ENCODE data around the gene PSMD7. TPM values are rescaled to one million over a fixed set of nuclear protein-coding genes. Genes with fewer than 3 reads are reported as not detected.

Gene PSMD7
- total RNA-seq, 1 donor from 2014 or later, result 90.8 TPM

- no peaks in the 10 kb centered on the region for H3K36me3 ChIP-seq (ENCODE audit: insufficient read depth, low read length)
Observed at GRCh38 chr16:74249846-74250245, 46.8 kb upstream of the PSMD7 start.

GRCh38 chr16:74252329-74252728 is 44.3 kb upstream of the PSMD7 start:
- H3K4me2 ChIP-seq (ENCODE audit: low read length), result no peak overlapping the region
- FAIRE-seq (no peak), DNase-seq (ENCODE audit: low read depth) (no peak)
- no peak overlapping the region for H3K9ac ChIP-seq (ENCODE audit: low read length)
- H4K20me1 ChIP-seq (ENCODE audit: insufficient read depth, low read length), result no peaks in the 10 kb centered on the region
- no peaks in the 10 kb centered on the region for H3K79me2 ChIP-seq (ENCODE audit: insufficient read depth, low read length)
- Mint-ChIP-seq H3K4me3 (ENCODE audit: unreplicated experiment) (no peak overlapping the region), H3K27me3 (ENCODE audit: low read depth, unreplicated experiment) (peaks cover 4% of the 10 kb centered on the region), H3K4me1 (ENCODE audit: low read depth, unreplicated experiment) (no peaks in the 10 kb centered on the region), H3K27ac (ENCODE audit: unreplicated experiment) (no peak overlapping the region), H3K9me3 (ENCODE audit: unreplicated experiment) (peaks cover 2% of the 10 kb centered on the region), H3K36me3 (ENCODE audit: low read depth, unreplicated experiment) (no peaks in the 10 kb centered on the region)
- no peaks in the 10 kb centered on the region for H3K9me3 ChIP-seq (ENCODE audit: insufficient read depth, low read depth, low read length)
- no peak for TF ChIP-seq CTCF (IDR thresholded peaks at IDR 0.05; ENCODE audit: insufficient read depth, low read depth, low read length)
- no peaks in the 10 kb centered on the region for H3K27me3 ChIP-seq (ENCODE audit: insufficient read depth, low read length)
- H3K36me3 ChIP-seq (ENCODE audit: insufficient read depth, low read length), result no peaks in the 10 kb centered on the region
- H3K27ac ChIP-seq (ENCODE audit: low read depth, low read length), result no peak overlapping the region
- no peak overlapping the region for H3K4me3 ChIP-seq (ENCODE audit: insufficient read depth, low read depth, low read length)
- H2AFZ ChIP-seq (ENCODE audit: low read depth, low read length), result no peak overlapping the region
- H3K4me1 ChIP-seq (ENCODE audit: insufficient read depth, low read length), result no peaks in the 10 kb centered on the region

More at GRCh38 chr16:74249846-74250245, 46.8 kb upstream of the PSMD7 start:
- H3K9me3 ChIP-seq (ENCODE audit: insufficient read depth, low read depth, low read length), result no peaks in the 10 kb centered on the region
- H3K4me3 ChIP-seq (ENCODE audit: insufficient read depth, low read depth, low read length), result no peak overlapping the region
- H3K36me3 Mint-ChIP-seq (ENCODE audit: low read depth, unreplicated experiment), result no peaks in the 10 kb centered on the region
- DNase-seq (ENCODE audit: low read depth) (no peak), FAIRE-seq (no peak)
- no peaks in the 10 kb centered on the region for H3K79me2 ChIP-seq (ENCODE audit: insufficient read depth, low read length)
- peaks cover 4% of the 10 kb centered on the region for H3K9me3 Mint-ChIP-seq (ENCODE audit: unreplicated experiment)
- H3K27me3 ChIP-seq (ENCODE audit: insufficient read depth, low read length), result no peaks in the 10 kb centered on the region
- H3K4me1 ChIP-seq (ENCODE audit: insufficient read depth, low read length), result no peaks in the 10 kb centered on the region
- TF ChIP-seq EZH2 (IDR thresholded peaks at IDR 0.05; ENCODE audit: insufficient read depth, low read length), result no peak
- no peak for TF ChIP-seq CTCF (IDR thresholded peaks at IDR 0.05; ENCODE audit: insufficient read depth, low read depth, low read length)
- H3K4me1 Mint-ChIP-seq (ENCODE audit: low read depth, unreplicated experiment), result no peaks in the 10 kb centered on the region
- H2AFZ ChIP-seq (ENCODE audit: low read depth, low read length), result no peak overlapping the region
- no peak overlapping the region for H3K4me2 ChIP-seq (ENCODE audit: low read length)
- no peak overlapping the region for H3K4me3 Mint-ChIP-seq (ENCODE audit: unreplicated experiment)
- no peaks in the 10 kb centered on the region for H4K20me1 ChIP-seq (ENCODE audit: insufficient read depth, low read length)
- H3K27me3 Mint-ChIP-seq (ENCODE audit: low read depth, unreplicated experiment), result peaks cover 1% of the 10 kb centered on the region
- no peak overlapping the region for H3K9ac ChIP-seq (ENCODE audit: low read length)
- H3K27ac Mint-ChIP-seq (ENCODE audit: unreplicated experiment), result no peak overlapping the region
- H3K27ac ChIP-seq (ENCODE audit: low read depth, low read length), result no peak overlapping the region

DNA sequence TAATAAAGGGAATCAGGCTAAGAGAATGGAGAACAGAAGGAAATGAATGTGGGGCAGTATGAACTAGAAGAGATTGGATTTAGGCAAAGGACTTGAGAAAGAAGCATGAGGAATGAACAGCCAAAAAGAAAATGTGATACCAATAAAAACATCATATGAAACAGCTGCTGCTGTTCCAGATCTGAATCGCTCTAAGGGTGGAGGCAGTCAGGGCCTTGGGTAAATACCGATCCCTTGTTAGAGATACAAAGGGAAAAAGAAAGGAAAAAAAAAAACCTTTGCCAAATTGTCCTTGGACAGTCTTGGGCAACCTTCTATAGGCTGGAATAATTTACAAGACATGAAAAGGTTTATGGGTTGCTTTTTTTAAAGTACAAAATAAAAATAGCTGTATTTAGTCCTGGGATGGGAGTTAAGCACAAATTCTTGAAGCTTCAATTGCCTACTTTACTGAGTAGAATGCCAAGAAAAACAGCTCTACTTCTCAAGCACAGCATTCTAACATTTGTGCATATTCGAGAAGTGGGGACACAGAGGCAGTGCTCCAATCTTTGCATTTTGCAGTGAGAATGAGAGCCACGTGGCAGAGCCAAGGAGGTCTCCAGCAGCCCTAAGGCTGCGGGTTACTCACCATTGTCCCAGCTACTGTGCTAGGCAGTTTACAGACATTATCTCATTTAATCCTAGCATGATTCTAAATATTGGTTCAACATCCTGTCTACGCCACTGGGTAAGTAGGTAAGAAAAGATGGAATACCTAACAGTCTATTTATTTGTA is 43.3 kb upstream of the PSMD7 start:
- no peak for TF ChIP-seq CTCF (IDR thresholded peaks at IDR 0.05; ENCODE audit: insufficient read depth, low read depth, low read length)
- no peak for TF ChIP-seq EZH2 (IDR thresholded peaks at IDR 0.05; ENCODE audit: insufficient read depth, low read length)
- no peak overlapping the region for H2AFZ ChIP-seq (ENCODE audit: low read depth, low read length)
- no peaks in the 10 kb centered on the region for H3K4me1 ChIP-seq (ENCODE audit: insufficient read depth, low read length)
- H3K4me2 ChIP-seq (ENCODE audit: low read length), result no peak overlapping the region
- no peaks in the 10 kb centered on the region for H3K79me2 ChIP-seq (ENCODE audit: insufficient read depth, low read length)
- Mint-ChIP-seq H3K36me3 (ENCODE audit: low read depth, unreplicated experiment) (no peaks in the 10 kb centered on the region), H3K4me3 (ENCODE audit: unreplicated experiment) (no peak overlapping the region), H3K27ac (ENCODE audit: unreplicated experiment) (no peak overlapping the region), H3K9me3 (ENCODE audit: unreplicated experiment) (no peaks in the 10 kb centered on the region), H3K4me1 (ENCODE audit: low read depth, unreplicated experiment) (no peaks in the 10 kb centered on the region), H3K27me3 (ENCODE audit: low read depth, unreplicated experiment) (peaks cover 5% of the 10 kb centered on the region)
- no peaks in the 10 kb centered on the region for H3K27me3 ChIP-seq (ENCODE audit: insufficient read depth, low read length)
- H3K36me3 ChIP-seq (ENCODE audit: insufficient read depth, low read length), result no peaks in the 10 kb centered on the region
- no peak overlapping the region for H3K9ac ChIP-seq (ENCODE audit: low read length)
- H3K27ac ChIP-seq (ENCODE audit: low read depth, low read length), result no peak overlapping the region
- no peaks in the 10 kb centered on the region for H3K9me3 ChIP-seq (ENCODE audit: insufficient read depth, low read depth, low read length)
- FAIRE-seq, result no peak
- H4K20me1 ChIP-seq (ENCODE audit: insufficient read depth, low read length), result no peaks in the 10 kb centered on the region
- H3K4me3 ChIP-seq (ENCODE audit: insufficient read depth, low read depth, low read length), result no peak overlapping the region
- DNase-seq (ENCODE audit: low read depth), result no peak
